H1 (cell line): Measurements from ENCODE around the gene CXCR4. TPM values are rescaled to one million over a fixed set of nuclear protein-coding genes. Genes with fewer than 3 reads are reported as not detected.

ENCODE experiments used
- JUN ChIP-seq: IDR thresholded peaks from 2 replicates; pipeline ENCODE4 v1.6.1; 2011; ENCODE audit warnings: low read depth, mild to moderate bottlenecking, improper control_type of control experiment, low read length
- polyA plus RNA-seq, 7 experiments: library from polyadenylated mRNA; depleted of rRNA in 3 of 7; stranded (reverse) in 5 of 7; unstranded in 2 of 7; fragments of >200 nt in 5 of 7; fragments of 200-250 nt in 2 of 7; gene quantifications; 1 replicate in 5 of 7; 2 replicates in 1 of 7; 4 replicates in 1 of 7; pipeline versions ENCODE4 v1.2.1 to v1.2.3, GENCODE V29; 2011 to 2013; ENCODE audit warnings: missing spikeins in 2 of 7, mixed read lengths in 2 of 7
- total RNA-seq: library from RNA; stranded (reverse); fragmentation: NEBNext Ultra II Directional; extraction: Animal tissue kit (Norgen Biotek cat#: 25700); gene quantifications from 2 replicates; pipeline ENCODE4 v1.2.1, GENCODE V29; 2021

CXCR4 gene
- total and polyA plus RNA-seq, 2 of the 8 experiments (the other 6 are each of a cell fraction or from before 2014, with no cell fraction given): 1.8 to 2.8 TPM

DNA sequence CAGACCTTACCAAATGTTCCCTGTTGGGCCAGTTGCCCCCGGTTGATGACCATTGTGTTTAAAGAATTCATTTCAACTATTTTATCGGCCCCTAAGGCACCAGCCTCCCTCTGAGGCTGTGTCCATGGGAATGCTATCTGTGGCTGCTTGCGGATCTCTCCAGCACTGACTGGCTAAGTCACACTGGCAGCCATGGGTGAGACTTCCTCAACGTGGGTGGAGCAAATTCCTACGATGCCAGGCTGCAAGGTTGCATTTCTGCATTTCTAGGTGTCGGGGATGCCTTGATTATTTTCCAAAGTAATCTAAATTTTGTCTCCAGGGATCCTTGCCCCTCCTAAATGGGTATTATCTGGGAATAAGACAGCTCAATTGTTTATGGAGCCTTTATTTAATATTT, 6.2 kb downstream of the CXCR4 start (continued):
- TF ChIP-seq JUN: no peak
